Osteocyte (in vitro differentiated cells): ENCODE measurements around the gene MRPL1. TPM values are rescaled to one million over a fixed set of nuclear protein-coding genes. Genes with fewer than 3 reads are reported as not detected.

Experiments used
- DNase-seq: peaks from one replicate; pipeline ENCODE4 v3.0.0; 2021; ENCODE audit warnings: mixed read lengths; ENCODE audit not compliant: unreplicated experiment; ENCODE audit errors: extremely low spot score
- H3K27ac Mint-ChIP-seq: one replicate; pipeline ENCODE4 v1.8.0; 2021; ENCODE audit warnings: mild to moderate bottlenecking, mixed read lengths; ENCODE audit not compliant: unreplicated experiment
- H3K27me3 Mint-ChIP-seq: one replicate; pipeline ENCODE4 v1.8.0; 2021; ENCODE audit warnings: mixed read lengths; ENCODE audit not compliant: unreplicated experiment
- H3K36me3 Mint-ChIP-seq: one replicate; pipeline ENCODE4 v1.8.0; 2021; ENCODE audit warnings: mixed read lengths; ENCODE audit not compliant: unreplicated experiment
- H3K4me1 Mint-ChIP-seq: one replicate; pipeline ENCODE4 v1.8.0; 2021; ENCODE audit warnings: mixed read lengths; ENCODE audit not compliant: unreplicated experiment
- H3K4me3 Mint-ChIP-seq: one replicate; pipeline ENCODE4 v1.8.0; 2021; ENCODE audit warnings: mild to moderate bottlenecking, moderate library complexity, mixed read lengths; ENCODE audit not compliant: unreplicated experiment
- H3K9me3 Mint-ChIP-seq: one replicate; pipeline ENCODE4 v1.8.0; 2021; ENCODE audit warnings: mixed read lengths; ENCODE audit not compliant: unreplicated experiment
- total RNA-seq: library from RNA; stranded (reverse); gene quantifications from 2 replicates; pipeline ENCODE4 v1.2.1, GENCODE V29; 2021
- TF ChIP-seq, protein P1 (sequence below): fragments of 200-600 bp; sonication (generic); IDR thresholded peaks from 2 replicates; pipeline ENCODE4 v1.5.0; 2021; ENCODE audit warnings: antibody characterized with exemption, mild to moderate bottlenecking, moderate library complexity

The MRPL1 gene
- total RNA-seq, 1 donor from 2014 or later, result 25.5 TPM

DNA sequence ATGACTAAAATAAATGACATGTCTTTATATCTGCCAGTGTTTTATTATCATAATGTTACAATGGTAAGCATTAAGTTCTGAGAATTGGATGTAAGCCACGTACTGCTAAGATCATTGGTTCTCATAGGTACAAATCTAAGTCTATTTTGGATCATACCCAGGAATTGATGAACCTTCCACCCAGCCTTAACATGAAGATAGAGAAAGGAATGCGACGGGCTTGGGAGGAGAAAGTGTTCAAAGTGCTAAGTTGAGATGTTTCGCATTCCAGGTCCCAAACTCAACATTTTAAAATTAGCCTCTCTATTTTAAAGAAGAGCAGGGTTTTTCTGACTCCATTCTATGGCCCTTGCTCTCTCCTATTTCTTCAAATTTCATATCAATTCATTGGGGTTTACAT is 139.6 kb downstream of the MRPL1 start:
- DNase-seq, result no peak
- Mint-ChIP-seq H3K36me3 (no peaks in the 10 kb centered on the region), H3K4me1 (no peaks in the 10 kb centered on the region), H3K27me3 (peaks cover 4% of the 10 kb centered on the region), H3K4me3 (no peak overlapping the region), H3K27ac (no peak overlapping the region), H3K9me3 (no peaks in the 10 kb centered on the region)
- TF ChIP-seq, protein P1, sequence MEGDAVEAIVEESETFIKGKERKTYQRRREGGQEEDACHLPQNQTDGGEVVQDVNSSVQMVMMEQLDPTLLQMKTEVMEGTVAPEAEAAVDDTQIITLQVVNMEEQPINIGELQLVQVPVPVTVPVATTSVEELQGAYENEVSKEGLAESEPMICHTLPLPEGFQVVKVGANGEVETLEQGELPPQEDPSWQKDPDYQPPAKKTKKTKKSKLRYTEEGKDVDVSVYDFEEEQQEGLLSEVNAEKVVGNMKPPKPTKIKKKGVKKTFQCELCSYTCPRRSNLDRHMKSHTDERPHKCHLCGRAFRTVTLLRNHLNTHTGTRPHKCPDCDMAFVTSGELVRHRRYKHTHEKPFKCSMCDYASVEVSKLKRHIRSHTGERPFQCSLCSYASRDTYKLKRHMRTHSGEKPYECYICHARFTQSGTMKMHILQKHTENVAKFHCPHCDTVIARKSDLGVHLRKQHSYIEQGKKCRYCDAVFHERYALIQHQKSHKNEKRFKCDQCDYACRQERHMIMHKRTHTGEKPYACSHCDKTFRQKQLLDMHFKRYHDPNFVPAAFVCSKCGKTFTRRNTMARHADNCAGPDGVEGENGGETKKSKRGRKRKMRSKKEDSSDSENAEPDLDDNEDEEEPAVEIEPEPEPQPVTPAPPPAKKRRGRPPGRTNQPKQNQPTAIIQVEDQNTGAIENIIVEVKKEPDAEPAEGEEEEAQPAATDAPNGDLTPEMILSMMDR, result no peak

Other genes starting within 250 kb of the MRPL1 start
- gene CNOT6L, start 43.5 kb upstream of the MRPL1 start, total RNA-seq, result 28.6 and 28.9 TPM in 2 replicates
- gene FRAS1, start 194.5 kb downstream of the MRPL1 start, total RNA-seq, result 0.89 and 1.6 TPM in 2 replicates